IPS-NIHi11 (cell line): ENCODE results near the gene CSTPP1.
A peak's percentile ranks its signal among the peaks of the same experiment; 100 is the strongest.
"Not testable (repeated sequence)": the region's sequence is repeated elsewhere in the genome, so short reads cannot be mapped to it uniquely, and the experiment has no call there.

Experiments
- DNase-seq: peaks from one replicate; pipeline ENCODE4 v3.0.0; 2012; ENCODE audit warnings: mixed read lengths, low spot score

The CSTPP1 gene

DNA sequence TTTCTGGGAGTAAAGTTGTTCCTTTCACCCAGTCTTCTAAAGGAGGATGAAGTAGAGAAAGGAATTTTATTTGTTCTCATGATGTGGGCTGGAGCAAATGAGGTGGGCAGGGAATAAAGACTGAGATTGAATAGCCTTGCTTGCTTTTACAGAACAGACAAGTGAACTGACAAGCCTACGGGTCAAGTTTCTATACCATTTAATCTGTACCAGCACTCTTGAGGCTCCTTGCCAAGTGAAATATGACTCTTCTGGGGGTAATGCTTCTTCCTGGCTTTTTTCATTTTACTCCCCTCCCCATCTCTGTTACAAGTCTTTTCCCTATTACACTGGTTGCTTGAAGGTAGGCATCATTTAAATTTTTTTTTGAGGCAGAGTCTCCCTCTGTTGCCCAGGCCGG is 54.8 kb downstream of the CSTPP1 start:
- DNase-seq: peak; percentile 26

GRCh38 chr11:46992386-46992785 is 55.8 kb downstream of the CSTPP1 start:
- not testable (repeated sequence) for DNase-seq

GRCh38 chr11:46997796-46998195 is 61.2 kb downstream of the CSTPP1 start:
- DNase-seq: not testable (repeated sequence)

DNA sequence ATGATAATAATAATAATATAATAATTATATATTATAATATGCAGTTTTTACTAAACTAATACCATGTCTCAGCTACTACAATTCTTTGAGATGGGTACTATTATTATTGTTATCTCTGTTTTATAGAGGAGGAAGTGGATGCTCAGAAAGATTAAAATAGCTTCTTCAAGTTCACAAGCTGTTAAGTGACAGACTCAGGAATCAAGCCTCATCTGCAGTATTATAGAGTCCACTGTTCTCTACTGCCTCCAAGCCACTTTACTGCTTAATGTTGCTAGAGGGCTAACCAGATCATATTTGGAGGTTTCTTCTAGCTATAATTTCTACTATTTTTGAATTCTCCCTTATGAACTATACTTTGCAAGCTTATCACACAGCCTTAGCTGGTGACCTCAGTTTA is 62.7 kb downstream of the CSTPP1 start:
- no peak for DNase-seq

DNA sequence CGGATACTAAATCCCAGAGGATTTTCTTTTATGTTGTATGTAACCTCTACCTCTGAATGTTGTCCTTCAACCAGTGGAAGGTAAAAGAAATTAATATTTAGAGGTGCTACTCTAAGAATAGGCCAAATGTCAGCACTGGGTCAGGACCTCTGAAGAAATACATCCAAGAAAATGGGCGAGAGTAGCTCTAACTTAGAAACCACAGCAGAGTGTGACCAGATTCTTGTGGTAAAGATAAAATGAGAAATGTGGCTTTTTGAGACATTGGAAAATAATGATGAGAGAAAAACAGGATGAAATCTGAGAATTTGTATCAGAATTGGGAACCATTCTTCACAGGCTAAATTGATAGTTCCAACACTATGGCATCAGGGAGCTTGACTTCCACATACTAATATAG is 63.5 kb downstream of the CSTPP1 start:
- DNase-seq: no peak

GRCh38 chr11:47001781-47002181 is 65.2 kb downstream of the CSTPP1 start:
- no peak for DNase-seq

DNA sequence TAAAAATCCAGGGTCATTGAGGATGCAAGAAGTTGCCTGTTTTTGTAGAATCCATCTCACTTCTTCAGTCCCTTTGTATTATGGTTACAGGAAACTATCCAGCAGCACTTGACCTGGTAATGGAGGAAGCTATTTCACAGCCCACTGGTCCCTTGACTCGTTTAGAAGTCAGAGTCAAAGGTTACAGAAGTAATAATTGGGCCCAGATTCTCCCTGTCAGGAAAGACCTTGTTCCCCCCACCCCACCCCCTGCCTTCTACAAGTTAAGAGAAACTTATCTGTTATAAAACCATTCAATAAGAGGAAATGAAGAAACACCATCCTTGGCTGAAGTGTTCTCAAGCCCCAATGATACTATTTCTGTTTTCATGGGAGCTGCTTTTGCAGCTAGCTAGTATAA is 65.8 kb downstream of the CSTPP1 start:
- no peak for DNase-seq

DNA sequence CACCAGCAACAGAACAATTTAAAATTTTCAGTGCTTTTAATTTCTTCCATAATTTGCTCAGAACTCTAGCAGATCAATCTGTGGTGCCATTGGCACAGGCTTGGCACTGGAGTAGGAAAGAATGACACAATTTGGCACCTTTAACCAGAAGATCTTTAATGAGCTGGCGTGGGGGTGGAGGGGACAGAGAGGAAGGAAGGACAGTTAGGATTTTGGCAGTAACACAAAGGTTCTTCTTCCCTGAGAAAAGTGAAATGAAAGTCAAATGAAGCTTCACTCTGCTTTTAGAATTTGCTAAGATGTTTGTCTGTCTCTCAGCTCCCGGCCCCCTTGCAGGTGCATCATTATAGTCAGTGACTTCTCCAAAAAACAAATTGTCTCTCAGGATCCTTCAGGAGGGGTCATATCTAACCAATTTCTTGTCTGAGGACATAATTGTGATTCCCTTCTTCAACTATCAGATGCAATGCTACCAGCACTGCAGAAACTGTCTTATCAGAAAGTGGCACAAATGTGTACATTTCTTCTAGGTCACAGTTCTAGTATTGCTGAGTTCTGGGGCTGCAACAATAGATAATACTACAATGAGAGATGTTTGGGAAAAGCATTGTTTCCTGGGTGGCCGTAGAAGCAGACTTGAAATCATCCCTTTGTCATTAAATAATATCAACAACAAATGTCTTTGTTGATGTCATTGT is 66.8 kb downstream of the CSTPP1 start:
- no peak for DNase-seq

DNA sequence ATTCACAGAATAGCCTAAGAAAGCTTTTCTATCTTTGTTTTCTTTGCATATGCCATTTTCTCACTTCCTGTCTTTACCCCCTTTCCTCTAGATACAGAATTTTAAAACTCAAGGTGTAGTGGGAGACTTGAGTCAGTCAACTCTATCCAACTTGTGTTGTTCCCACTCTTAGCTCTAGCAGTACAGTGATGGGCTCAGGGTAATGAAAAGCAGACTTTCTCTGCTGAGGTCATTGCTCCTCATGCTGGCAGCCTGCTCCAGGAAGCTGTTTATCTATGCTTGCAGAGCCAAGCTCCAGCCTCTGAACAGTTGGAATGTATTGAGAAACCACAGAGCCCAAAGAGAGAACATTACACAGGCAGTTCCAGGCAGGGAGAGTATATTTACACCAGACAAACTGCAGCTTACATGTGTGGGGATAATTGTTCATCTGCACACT is 68.1 kb downstream of the CSTPP1 start:
- DNase-seq: peak; percentile 9

GRCh38 chr11:47005441-47005840 is 68.9 kb downstream of the CSTPP1 start:
- DNase-seq: no peak

GRCh38 chr11:47007579-47007978 is 71.0 kb downstream of the CSTPP1 start:
- DNase-seq: no peak

- no peak for DNase-seq
Observed at GRCh38 chr11:47010179-47010578, 73.6 kb downstream of the CSTPP1 start.

DNA sequence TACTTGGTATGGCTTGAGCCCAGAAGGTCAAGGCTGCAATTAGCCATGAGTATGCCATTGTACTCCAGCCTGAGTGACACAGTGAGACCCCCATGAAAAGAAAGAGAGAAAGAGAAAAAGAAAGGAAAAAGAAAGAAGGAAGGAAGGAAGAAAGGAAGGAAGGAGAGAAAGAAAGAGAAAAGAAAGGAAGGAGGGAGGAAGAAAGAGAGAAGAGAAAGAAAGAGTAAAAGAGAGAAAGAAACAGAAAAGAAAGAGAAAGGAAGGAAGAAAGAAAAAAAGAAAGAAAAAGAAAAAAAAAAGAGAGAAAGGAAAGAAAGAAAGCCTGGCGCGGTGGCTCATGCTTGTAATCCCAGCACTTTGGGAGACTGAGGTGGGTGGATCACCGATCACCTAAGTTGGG is 77.5 kb downstream of the CSTPP1 start:
- no peak for DNase-seq

- DNase-seq: no peak
Observed at GRCh38 chr11:47018637-47019036, 82.1 kb downstream of the CSTPP1 start.

- DNase-seq: no peak
Observed at GRCh38 chr11:47020793-47021526, 84.4 kb downstream of the CSTPP1 start.

DNA sequence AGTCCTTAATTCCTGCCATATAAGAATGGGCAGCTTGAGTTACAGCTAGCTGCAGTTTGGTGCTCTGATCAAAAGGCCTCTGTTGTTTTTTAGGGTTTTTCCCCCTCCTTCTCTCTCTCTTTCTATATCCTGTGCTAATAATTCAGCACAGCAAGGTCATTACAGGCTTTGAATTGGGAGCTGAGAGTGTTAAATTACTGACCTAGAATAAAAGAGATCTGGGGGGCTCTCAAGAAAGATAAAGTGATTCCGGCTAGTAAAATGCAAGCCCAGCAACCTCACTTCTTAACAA is 84.9 kb downstream of the CSTPP1 start:
- no peak for DNase-seq

DNA sequence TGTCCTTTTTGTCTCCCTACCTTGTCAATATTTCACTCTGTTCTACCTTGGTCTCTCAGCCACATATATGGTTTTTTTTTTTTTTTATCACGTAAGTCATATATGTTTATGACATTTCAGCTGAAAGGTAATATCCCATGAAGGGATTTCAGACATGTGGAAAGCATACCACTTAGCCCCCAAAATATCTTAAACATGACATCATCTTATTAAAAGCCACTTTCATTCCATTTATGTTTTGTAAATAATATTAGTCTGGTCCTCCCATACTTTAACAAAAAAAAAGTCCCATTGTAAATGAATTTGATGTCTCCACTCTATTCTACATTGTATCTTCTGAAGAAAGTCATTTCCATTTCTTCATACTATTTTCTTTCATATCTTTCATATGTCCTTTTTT is 85.4 kb downstream of the CSTPP1 start:
- DNase-seq: no peak

DNA sequence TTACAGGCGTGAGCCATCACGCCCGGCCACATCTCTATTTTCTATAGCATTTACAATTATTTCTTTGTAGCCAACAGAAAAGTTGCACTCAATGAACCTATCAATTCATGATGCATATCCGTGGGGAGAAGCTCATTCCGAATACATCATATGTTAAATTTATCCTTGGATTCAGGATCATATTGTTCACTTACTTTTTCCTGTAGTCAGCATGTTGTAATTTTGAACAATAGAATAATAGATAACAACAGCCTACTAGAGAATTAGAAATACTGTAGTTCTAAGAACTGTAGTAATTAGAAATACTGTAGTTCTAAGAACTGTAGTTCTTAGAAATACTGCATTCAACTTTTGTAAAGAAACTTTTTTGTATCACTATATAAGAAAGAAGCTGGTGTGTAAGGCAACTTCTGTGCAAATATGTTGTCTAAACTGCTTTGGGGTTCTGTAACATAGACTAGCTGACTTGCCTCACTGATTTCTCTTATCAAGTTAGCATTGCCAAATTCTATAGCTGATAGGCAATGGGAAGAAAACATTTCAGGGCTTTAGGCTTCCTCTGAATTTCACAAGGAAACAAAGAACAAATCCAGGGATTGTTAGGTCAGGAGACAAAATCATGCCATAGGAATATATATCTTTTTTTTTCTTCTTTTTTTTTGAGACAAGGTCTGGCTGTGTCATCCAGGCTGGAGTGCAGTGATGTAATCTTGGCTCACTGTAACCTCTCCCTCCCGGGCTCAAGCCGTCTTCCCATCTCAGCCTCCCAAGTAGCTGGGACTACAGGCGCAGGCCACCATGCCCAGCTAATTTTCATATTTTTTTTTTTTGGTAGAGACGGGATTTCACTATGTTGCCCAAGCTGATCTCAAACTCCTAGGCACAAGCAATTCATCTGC is 91.9 kb downstream of the CSTPP1 start:
- no peak for DNase-seq

DNA sequence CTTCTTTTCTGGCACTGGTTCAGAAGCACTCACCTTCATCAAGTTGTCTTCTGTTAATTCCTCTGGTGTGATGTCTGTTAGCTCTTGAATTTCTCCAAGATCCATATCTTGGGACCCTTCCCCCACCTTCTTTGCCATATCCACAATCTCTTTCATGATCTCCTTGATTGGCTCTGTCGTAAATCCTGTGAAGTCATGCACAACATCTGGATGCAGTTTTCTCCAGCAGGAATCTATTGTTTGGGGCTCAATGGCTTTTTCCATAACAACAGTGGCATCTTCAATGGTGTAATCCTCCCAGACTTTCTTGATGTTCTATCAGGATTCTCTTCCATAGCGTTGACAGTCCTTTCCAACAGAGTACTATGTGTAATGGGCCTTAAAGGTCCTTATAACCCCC is 96.9 kb downstream of the CSTPP1 start:
- DNase-seq: no peak

DNA sequence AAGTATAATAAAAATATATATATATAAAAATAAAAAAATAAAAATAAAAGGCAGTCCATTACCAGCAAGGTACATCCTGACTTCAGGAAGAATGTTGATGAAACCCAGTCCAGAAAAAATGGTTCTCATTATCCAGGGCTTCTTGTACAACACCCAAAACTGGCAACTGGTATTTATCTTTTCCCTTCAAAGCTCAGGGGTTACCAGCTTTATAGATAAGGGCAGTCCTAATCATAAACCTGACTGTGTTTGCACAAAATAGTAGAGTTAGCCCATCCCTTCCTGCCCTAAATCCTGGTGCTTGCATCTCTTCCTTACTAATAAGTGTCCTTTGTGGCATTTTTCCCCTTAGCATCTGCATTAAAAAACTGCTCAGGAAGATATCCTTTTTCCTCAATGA is 97.5 kb downstream of the CSTPP1 start:
- DNase-seq: no peak

DNA sequence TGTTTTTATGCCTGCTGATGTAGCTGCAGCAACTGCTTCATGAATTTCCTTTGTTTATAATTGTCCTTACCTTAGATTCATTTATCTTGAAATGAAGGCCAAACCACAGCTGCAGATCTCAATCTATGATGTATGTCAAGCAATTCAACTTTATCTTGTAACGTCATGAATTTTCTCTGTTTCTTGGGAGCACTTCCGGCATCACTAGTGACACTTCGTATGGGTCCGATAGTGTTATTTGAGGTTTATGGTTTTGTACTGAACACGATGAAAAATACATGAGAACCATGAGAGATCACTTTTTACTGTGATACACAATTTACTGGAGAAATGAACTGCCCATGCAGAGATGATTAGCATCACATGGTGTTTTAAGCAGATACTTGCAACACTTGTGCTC is 98.5 kb downstream of the CSTPP1 start:
- no peak for DNase-seq

DNA sequence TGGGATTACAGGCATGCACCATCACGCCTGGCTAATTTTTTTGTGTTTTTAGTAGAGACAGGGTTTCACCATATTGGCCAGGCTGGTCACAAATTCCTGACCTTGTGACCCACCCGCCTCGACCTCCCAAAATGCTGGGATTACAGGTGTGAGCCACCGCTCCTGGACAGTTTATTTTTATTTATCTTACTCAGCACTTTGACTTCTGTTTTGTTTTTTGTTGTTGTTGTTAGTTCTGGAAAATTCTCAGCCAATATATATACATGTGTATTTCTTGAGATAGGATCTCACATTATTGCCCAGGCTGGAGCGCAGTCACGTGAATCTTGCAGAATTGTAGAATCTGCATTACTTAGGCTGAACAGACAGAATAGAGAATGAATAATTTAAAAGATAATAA is 107.6 kb downstream of the CSTPP1 start:
- DNase-seq: no peak

GRCh38 chr11:47047972-47048371 is 111.4 kb downstream of the CSTPP1 start:
- DNase-seq: no peak
